Measurements from ENCODE around the gene SCAF11.

SCAF11 gene

GRCh38 chr12:45973526-45973925 lies 16.8 kb downstream of the SCAF11 start:
- WGBS (ENCODE audit: insufficient coverage) = 50% methylated on average over 1 of the region's 2 CpGs
- peaks cover 0 to 21% (median 2%) of the 10 kb centered on the region in 4 experiments for H3K4me1 ChIP-seq (ENCODE audit: control extremely low read depth in 1 of 4, control insufficient read depth in 4 of 4, insufficient read depth in 4 of 4, low read length in 3 of 4)
- CTCF ChIA-PET = no interaction called here
- H3K4me3 ChIP-seq (ENCODE audit: control insufficient read depth in 1 of 7, extremely low read depth in 1 of 7, insufficient read depth in 4 of 7, low read depth in 2 of 7, low read length in 6 of 7) = no peak overlapping the region
- POLR2A ChIA-PET = interaction anchor here (1.3 kb wide), 1 partner anchor 17 kb away, joined by 6 read pairs; the partner anchor contains the start of gene SCAF11
- H3K27ac ChIP-seq (ENCODE audit: insufficient read depth in 1 of 2, low read depth in 1 of 2, low read length in 2 of 2, poor library complexity in 1 of 2, severe bottlenecking in 2 of 2) = no peak overlapping the region
- no peaks in the 10 kb centered on the region for H3K27me3 ChIP-seq (replicated peaks in 2 of 5; ENCODE audit: control insufficient read depth in 4 of 5, insufficient read depth in 5 of 5, low read length in 4 of 5)
- peaks cover 0 to 17% (median 3%) of the 10 kb centered on the region in 5 experiments for H3K9me3 ChIP-seq (ENCODE audit: control extremely low read depth in 1 of 5, control insufficient read depth in 4 of 5, insufficient read depth in 2 of 5, low read depth in 1 of 5, low read length in 4 of 5)
- peaks cover 2 to 35% (median 25%) of the 10 kb centered on the region in 4 experiments for H3K36me3 ChIP-seq (ENCODE audit: control insufficient read depth in 4 of 4, insufficient read depth in 4 of 4, low read length in 3 of 4)
- DNase-seq = peak in 2 of 3 donors; percentile 20 to 37

DNA sequence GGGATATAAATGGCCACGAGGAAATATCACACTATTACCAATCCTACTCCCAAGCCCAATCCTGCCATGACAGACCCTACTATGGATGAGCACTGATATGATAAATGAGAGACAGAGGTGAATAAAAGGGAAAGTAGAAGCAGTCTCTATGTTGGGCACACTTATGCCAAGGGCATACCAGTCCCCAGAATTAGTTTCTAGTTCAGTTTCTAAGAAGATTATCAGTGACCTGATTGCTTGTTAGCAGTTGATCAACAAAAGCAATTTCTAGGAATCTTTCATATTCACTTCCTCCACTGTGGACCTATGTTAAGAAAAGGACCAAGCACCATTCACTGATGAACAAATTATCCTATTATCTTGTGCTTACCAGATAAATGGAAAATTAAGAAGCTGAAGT lies 20.0 kb downstream of the SCAF11 start:
- Histone ChIP-seq H3K4me1 (ENCODE audit: control extremely low read depth in 1 of 4, control insufficient read depth in 4 of 4, insufficient read depth in 4 of 4, low read length in 3 of 4) (peaks cover 0 to 15% (median 7%) of the 10 kb centered on the region in 4 experiments), H3K9me3 (ENCODE audit: control extremely low read depth in 1 of 5, control insufficient read depth in 4 of 5, insufficient read depth in 2 of 5, low read depth in 1 of 5, low read length in 4 of 5) (peaks cover 0 to 17% (median 3%) of the 10 kb centered on the region in 5 experiments), H3K4me3 (ENCODE audit: control insufficient read depth in 1 of 7, extremely low read depth in 1 of 7, insufficient read depth in 4 of 7, low read depth in 2 of 7, low read length in 6 of 7) (no peak overlapping the region), H3K27me3 (replicated peaks in 2 of 5; ENCODE audit: control insufficient read depth in 4 of 5, insufficient read depth in 5 of 5, low read length in 4 of 5) (no peaks in the 10 kb centered on the region), H3K36me3 (ENCODE audit: control insufficient read depth in 4 of 4, insufficient read depth in 4 of 4, low read length in 3 of 4) (peaks cover 0 to 28% (median 23%) of the 10 kb centered on the region in 4 experiments), H3K27ac (ENCODE audit: insufficient read depth in 1 of 2, low read depth in 1 of 2, low read length in 2 of 2, poor library complexity in 1 of 2, severe bottlenecking in 2 of 2) (no peak overlapping the region)
- WGBS (ENCODE audit: insufficient coverage) = no CpG with 5 or more reads among the region's 1 CpG
- DNase-seq = no peak
- ChIA-PET CTCF (interaction anchor here (0.9 to 3.0 kb wide), 3 partner anchors 12 to 16 kb away, joined by 3 to 9 read pairs (median 8); no protein-coding TSS in a partner anchor), POLR2A (interaction anchor here (1.0 kb wide), 1 partner anchor 22 kb away, joined by 3 read pairs; no protein-coding TSS in a partner anchor)

DNA sequence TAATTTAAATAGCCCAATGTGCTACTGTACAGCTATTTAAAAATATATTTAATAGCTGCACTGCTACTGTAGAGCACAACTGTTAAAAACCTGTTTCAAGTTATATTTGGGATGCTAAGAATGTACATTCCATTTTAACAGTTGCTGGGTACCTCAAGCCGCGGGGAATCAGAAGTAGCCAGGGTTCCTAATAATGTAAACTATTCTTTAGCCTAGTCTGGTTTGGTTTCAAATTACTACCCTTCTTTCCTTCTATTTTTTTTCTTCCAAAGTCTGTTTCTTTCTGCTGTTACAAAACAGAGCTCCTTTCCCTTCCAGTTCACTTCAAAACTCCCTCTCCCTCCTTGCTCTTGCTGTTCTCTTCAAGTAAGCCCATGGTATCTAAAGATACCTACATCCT lies 21.3 kb downstream of the SCAF11 start:
- Histone ChIP-seq H3K9me3 (ENCODE audit: control extremely low read depth in 1 of 5, control insufficient read depth in 4 of 5, insufficient read depth in 2 of 5, low read depth in 1 of 5, low read length in 4 of 5) (peaks cover 0 to 12% (median 3%) of the 10 kb centered on the region in 5 experiments), H3K27me3 (replicated peaks in 2 of 5; ENCODE audit: control insufficient read depth in 4 of 5, insufficient read depth in 5 of 5, low read length in 4 of 5) (no peaks in the 10 kb centered on the region), H3K27ac (ENCODE audit: insufficient read depth in 1 of 2, low read depth in 1 of 2, low read length in 2 of 2, poor library complexity in 1 of 2, severe bottlenecking in 2 of 2) (no peak overlapping the region), H3K36me3 (ENCODE audit: control insufficient read depth in 4 of 4, insufficient read depth in 4 of 4, low read length in 3 of 4) (peaks cover 0 to 32% (median 14%) of the 10 kb centered on the region in 4 experiments), H3K4me3 (ENCODE audit: control insufficient read depth in 1 of 7, extremely low read depth in 1 of 7, insufficient read depth in 4 of 7, low read depth in 2 of 7, low read length in 6 of 7) (no peak overlapping the region), H3K4me1 (ENCODE audit: control extremely low read depth in 1 of 4, control insufficient read depth in 4 of 4, insufficient read depth in 4 of 4, low read length in 3 of 4) (peaks cover 0 to 15% (median 7%) of the 10 kb centered on the region in 4 experiments)
- ChIA-PET POLR2A (interaction anchor here (0.6 kb wide), 1 partner anchor 198 kb away, joined by 3 read pairs; no protein-coding TSS in a partner anchor), CTCF (no interaction called here)
- DNase-seq = no peak
- 100% methylated on average over 1 of the region's 2 CpGs for WGBS (ENCODE audit: insufficient coverage)

DNA sequence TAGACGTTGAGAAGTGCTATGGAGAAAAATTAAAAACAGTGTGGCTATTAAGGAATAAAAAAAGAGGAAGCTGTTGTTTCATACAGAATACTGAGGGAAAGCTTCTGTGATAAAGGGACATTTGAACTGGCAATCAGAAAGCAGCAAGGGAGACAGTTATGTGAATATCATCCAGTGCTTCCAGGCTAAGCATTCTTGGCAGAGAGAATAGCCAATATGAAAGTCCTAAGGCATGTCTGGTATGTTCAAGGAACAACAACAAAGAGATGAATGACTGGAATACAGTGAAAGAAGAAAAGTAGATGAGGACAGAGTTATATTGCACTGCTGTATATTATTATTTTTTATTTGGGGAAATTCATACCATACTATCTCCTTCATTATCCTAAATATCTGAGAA lies 23.9 kb downstream of the SCAF11 start:
- POLR2A ChIA-PET = no interaction called here
- Histone ChIP-seq H3K27ac (ENCODE audit: insufficient read depth in 1 of 2, low read depth in 1 of 2, low read length in 2 of 2, poor library complexity in 1 of 2, severe bottlenecking in 2 of 2) (peak overlapping the region in 1 of 2 experiments; percentile 28), H3K36me3 (ENCODE audit: control insufficient read depth in 4 of 4, insufficient read depth in 4 of 4, low read length in 3 of 4) (peaks cover 9 to 49% (median 23%) of the 10 kb centered on the region in 4 experiments), H3K9me3 (ENCODE audit: control extremely low read depth in 1 of 5, control insufficient read depth in 4 of 5, insufficient read depth in 2 of 5, low read depth in 1 of 5, low read length in 4 of 5) (peaks cover 0 to 11% (median 3%) of the 10 kb centered on the region in 5 experiments), H3K4me3 (ENCODE audit: control insufficient read depth in 1 of 7, extremely low read depth in 1 of 7, insufficient read depth in 4 of 7, low read depth in 2 of 7, low read length in 6 of 7) (no peak overlapping the region), H3K27me3 (replicated peaks in 2 of 5; ENCODE audit: control insufficient read depth in 4 of 5, insufficient read depth in 5 of 5, low read length in 4 of 5) (no peaks in the 10 kb centered on the region), H3K4me1 (ENCODE audit: control extremely low read depth in 1 of 4, control insufficient read depth in 4 of 4, insufficient read depth in 4 of 4, low read length in 3 of 4) (peaks cover 0 to 9% (median 7%) of the 10 kb centered on the region in 4 experiments)
- DNase-seq = peak in 2 of 3 donors; percentile 30 to 45
- CTCF ChIA-PET = interaction anchor here (2.0 kb wide), 1 partner anchor 11 kb away, joined by 8 read pairs; no protein-coding TSS in a partner anchor
- WGBS (ENCODE audit: insufficient coverage) = no CpG with 5 or more reads among the region's 1 CpG

DNA sequence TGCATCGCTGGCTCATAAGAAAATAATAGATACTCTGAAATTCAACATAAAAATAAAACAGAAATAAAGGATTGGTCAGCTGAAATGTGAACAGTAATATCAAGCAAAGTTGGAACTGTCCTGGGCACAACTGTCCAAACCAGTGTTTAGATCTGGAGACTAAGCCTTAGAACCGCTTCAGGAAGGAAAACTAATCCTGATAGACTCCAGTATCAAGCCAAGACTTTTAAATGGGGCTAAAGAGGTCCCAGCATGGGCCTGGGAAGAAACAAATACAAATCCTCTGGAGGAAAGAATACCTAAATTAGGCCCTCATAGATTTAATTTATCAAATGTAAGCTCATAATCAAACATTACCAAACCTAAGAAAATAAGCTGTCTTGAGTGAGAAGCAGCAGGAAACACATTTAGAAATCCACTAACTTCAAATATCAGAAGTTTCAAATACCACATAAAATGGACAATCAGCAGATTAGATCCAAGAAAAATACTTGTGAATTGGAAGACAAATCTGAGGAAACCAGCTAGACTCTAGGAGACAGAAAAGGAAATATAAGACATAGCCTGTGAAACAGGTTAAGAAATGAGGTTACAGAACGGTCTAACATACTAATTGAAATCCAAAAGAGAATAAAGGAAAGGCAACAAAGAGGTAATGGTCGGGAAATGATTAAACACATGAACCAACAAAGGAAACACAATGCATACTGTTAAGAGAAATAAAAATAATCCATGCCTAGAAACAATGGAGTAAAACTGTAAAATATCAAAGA lies 27.6 kb downstream of the SCAF11 start:
- Histone ChIP-seq H3K4me1 (ENCODE audit: control extremely low read depth in 1 of 4, control insufficient read depth in 4 of 4, insufficient read depth in 4 of 4, low read length in 3 of 4) (peaks cover 0 to 9% (median 7%) of the 10 kb centered on the region in 4 experiments), H3K4me3 (ENCODE audit: control insufficient read depth in 1 of 7, extremely low read depth in 1 of 7, insufficient read depth in 4 of 7, low read depth in 2 of 7, low read length in 6 of 7) (no peak overlapping the region), H3K27me3 (replicated peaks in 2 of 5; ENCODE audit: control insufficient read depth in 4 of 5, insufficient read depth in 5 of 5, low read length in 4 of 5) (no peaks in the 10 kb centered on the region), H3K36me3 (ENCODE audit: control insufficient read depth in 4 of 4, insufficient read depth in 4 of 4, low read length in 3 of 4) (peaks cover 16 to 52% (median 26%) of the 10 kb centered on the region in 4 experiments), H3K9me3 (ENCODE audit: control extremely low read depth in 1 of 5, control insufficient read depth in 4 of 5, insufficient read depth in 2 of 5, low read depth in 1 of 5, low read length in 4 of 5) (peaks cover 0 to 11% (median 3%) of the 10 kb centered on the region in 5 experiments), H3K27ac (ENCODE audit: insufficient read depth in 1 of 2, low read depth in 1 of 2, low read length in 2 of 2, poor library complexity in 1 of 2, severe bottlenecking in 2 of 2) (no peak overlapping the region)
- DNase-seq = no peak
- ChIA-PET CTCF (interaction anchor here (0.8 to 0.9 kb wide), 2 partner anchors 19 to 24 kb away, joined by 3 read pairs; no protein-coding TSS in a partner anchor), POLR2A (no interaction called here)
- 100% methylated on average over 1 of the region's 4 CpGs for WGBS (ENCODE audit: insufficient coverage)

- Histone ChIP-seq H3K36me3 (ENCODE audit: control insufficient read depth in 4 of 4, insufficient read depth in 4 of 4, low read length in 3 of 4) (peaks cover 20 to 51% (median 29%) of the 10 kb centered on the region in 4 experiments), H3K4me3 (ENCODE audit: control insufficient read depth in 1 of 7, extremely low read depth in 1 of 7, insufficient read depth in 4 of 7, low read depth in 2 of 7, low read length in 6 of 7) (no peak overlapping the region), H3K27me3 (replicated peaks in 2 of 5; ENCODE audit: control insufficient read depth in 4 of 5, insufficient read depth in 5 of 5, low read length in 4 of 5) (no peaks in the 10 kb centered on the region), H3K27ac (ENCODE audit: insufficient read depth in 1 of 2, low read depth in 1 of 2, low read length in 2 of 2, poor library complexity in 1 of 2, severe bottlenecking in 2 of 2) (no peak overlapping the region), H3K4me1 (ENCODE audit: control extremely low read depth in 1 of 4, control insufficient read depth in 4 of 4, insufficient read depth in 4 of 4, low read length in 3 of 4) (no peaks in the 10 kb centered on the region), H3K9me3 (ENCODE audit: control extremely low read depth in 1 of 5, control insufficient read depth in 4 of 5, insufficient read depth in 2 of 5, low read depth in 1 of 5, low read length in 4 of 5) (peaks cover 0 to 11% (median 3%) of the 10 kb centered on the region in 5 experiments)
- POLR2A ChIA-PET = no interaction called here
- DNase-seq = no peak
- CTCF ChIA-PET = no interaction called here
- no CpG with 5 or more reads among the region's 2 CpGs for WGBS (ENCODE audit: insufficient coverage)
Measured at GRCh38 chr12:45959728-45960127, 30.6 kb downstream of the SCAF11 start.

- Histone ChIP-seq H3K27me3 (replicated peaks in 2 of 5; ENCODE audit: control insufficient read depth in 4 of 5, insufficient read depth in 5 of 5, low read length in 4 of 5) (no peaks in the 10 kb centered on the region), H3K4me1 (ENCODE audit: control extremely low read depth in 1 of 4, control insufficient read depth in 4 of 4, insufficient read depth in 4 of 4, low read length in 3 of 4) (no peaks in the 10 kb centered on the region), H3K4me3 (ENCODE audit: control insufficient read depth in 1 of 7, extremely low read depth in 1 of 7, insufficient read depth in 4 of 7, low read depth in 2 of 7, low read length in 6 of 7) (no peak overlapping the region), H3K9me3 (ENCODE audit: control extremely low read depth in 1 of 5, control insufficient read depth in 4 of 5, insufficient read depth in 2 of 5, low read depth in 1 of 5, low read length in 4 of 5) (peaks cover 0 to 10% (median 3%) of the 10 kb centered on the region in 5 experiments), H3K36me3 (ENCODE audit: control insufficient read depth in 4 of 4, insufficient read depth in 4 of 4, low read length in 3 of 4) (peaks cover 20 to 50% (median 28%) of the 10 kb centered on the region in 4 experiments), H3K27ac (ENCODE audit: insufficient read depth in 1 of 2, low read depth in 1 of 2, low read length in 2 of 2, poor library complexity in 1 of 2, severe bottlenecking in 2 of 2) (no peak overlapping the region)
- ChIA-PET CTCF (no interaction called here), POLR2A (no interaction called here)
- no peak for DNase-seq
- WGBS (ENCODE audit: insufficient coverage) = no CpG with 5 or more reads among the region's 5 CpGs
Measured at GRCh38 chr12:45959025-45959424, 31.3 kb downstream of the SCAF11 start.

Measured in common myeloid progenitor, CD34-positive (primary cell).